MM.1S (cell line): ENCODE data around the gene ANKRD13B.

Experiments
- CTCF ChIP-seq: fragments of 300-600 bp; sonication (generic); IDR thresholded peaks from 2 replicates; pipeline ENCODE4 v1.5.1; 2016; ENCODE audit warnings: antibody characterized with exemption, low read length, mixed read lengths
- EZH2 ChIP-seq: fragments of 300-600 bp; sonication (generic); optimal IDR thresholded peaks from 2 replicates; pipeline ENCODE3; 2017; ENCODE audit warnings: low read depth, mild to moderate bottlenecking, antibody characterized with exemption, low read length, mixed read lengths
- EZH2phosphoT487 ChIP-seq: fragments of 300-600 bp; sonication (generic); IDR thresholded peaks from 2 replicates; pipeline ENCODE4 v1.6.1; 2018; ENCODE audit warnings: antibody characterized with exemption, low read length

GRCh38 chr17:29555840-29556239 is 37.1 kb upstream of the ANKRD13B start:
- TF ChIP-seq CTCF (no peak), EZH2phosphoT487 (no peak), EZH2 (no peak)
